Measurements from ENCODE around the gene STOX2.

GRCh38 chr4:183924362-183925044, 19.4 kb downstream of the STOX2 start:
- TF ChIP-seq CTCF (conservative IDR thresholded peaks at IDR 0.05) (no peak), ZFX (IDR thresholded peaks at IDR 0.05) (no peak)

All from C4-2B (cell line).